ENCODE results near the gene GAB1.

- TF ChIP-seq CTCF (IDR thresholded peaks at IDR 0.05; ENCODE audit: low read depth, low read length) (no peak), POLR2A (IDR thresholded peaks at IDR 0.05; ENCODE audit: extremely low read depth, insufficient read length) (no peak)
These were observed 56.5 kb downstream of the GAB1 start for GRCh38 chr4:143393195-143393594.
